Right lobe of liver (tissue), 4 donors: ENCODE results near the gene DNAJC5.

Source experiments
- POLR2A ChIP-seq: fragments of 450-650 bp; IDR thresholded peaks from one replicate; pipeline ENCODE4 v1.6.1; 2017; ENCODE audit warnings: antibody characterized with exemption, mild to moderate bottlenecking
- TF ChIP-seq, protein P1 (sequence below), 4 donors: fragments of 200-600 bp in 3 of 4; fragments of 450-650 bp in 1 of 4; IDR thresholded peaks; one replicate each; pipeline versions ENCODE4 v1.5.1 to v1.8.0; 2016 to 2022; ENCODE audit warnings: antibody characterized with exemption in 4 of 4, mild to moderate bottlenecking in 2 of 4
- donor health status: DM: no; HTN: no; CAD: no.
- donor health status: DM: no; HTN: no; CAD: no.
- donor health status: DM: no; HTN: yes; CAD: no.

- TF ChIP-seq, protein P1, sequence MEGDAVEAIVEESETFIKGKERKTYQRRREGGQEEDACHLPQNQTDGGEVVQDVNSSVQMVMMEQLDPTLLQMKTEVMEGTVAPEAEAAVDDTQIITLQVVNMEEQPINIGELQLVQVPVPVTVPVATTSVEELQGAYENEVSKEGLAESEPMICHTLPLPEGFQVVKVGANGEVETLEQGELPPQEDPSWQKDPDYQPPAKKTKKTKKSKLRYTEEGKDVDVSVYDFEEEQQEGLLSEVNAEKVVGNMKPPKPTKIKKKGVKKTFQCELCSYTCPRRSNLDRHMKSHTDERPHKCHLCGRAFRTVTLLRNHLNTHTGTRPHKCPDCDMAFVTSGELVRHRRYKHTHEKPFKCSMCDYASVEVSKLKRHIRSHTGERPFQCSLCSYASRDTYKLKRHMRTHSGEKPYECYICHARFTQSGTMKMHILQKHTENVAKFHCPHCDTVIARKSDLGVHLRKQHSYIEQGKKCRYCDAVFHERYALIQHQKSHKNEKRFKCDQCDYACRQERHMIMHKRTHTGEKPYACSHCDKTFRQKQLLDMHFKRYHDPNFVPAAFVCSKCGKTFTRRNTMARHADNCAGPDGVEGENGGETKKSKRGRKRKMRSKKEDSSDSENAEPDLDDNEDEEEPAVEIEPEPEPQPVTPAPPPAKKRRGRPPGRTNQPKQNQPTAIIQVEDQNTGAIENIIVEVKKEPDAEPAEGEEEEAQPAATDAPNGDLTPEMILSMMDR (IDR thresholded peaks at IDR 0.05): no peak
- no peak for TF ChIP-seq POLR2A
Observed at GRCh38 chr20:63919130-63919529, 24.2 kb downstream of the DNAJC5 start.
